Mucosa of stomach (tissue), 1 donor: ENCODE data around the gene NTSR2.

Experiments used
- H3K27me3 ChIP-seq: one replicate; pipeline ENCODE4 v1.7.0; 2013; ENCODE audit warnings: mild to moderate bottlenecking, low read length; ENCODE audit not compliant: control insufficient read depth, insufficient read depth
- H3K36me3 ChIP-seq: one replicate; pipeline ENCODE4 v1.7.0; 2013; ENCODE audit warnings: low read length; ENCODE audit not compliant: control insufficient read depth, insufficient read depth
- H3K4me1 ChIP-seq: one replicate; pipeline ENCODE4 v1.7.0; 2013; ENCODE audit warnings: mild to moderate bottlenecking, low read length; ENCODE audit not compliant: control insufficient read depth, insufficient read depth
- H3K4me3 ChIP-seq: one replicate; pipeline ENCODE4 v1.7.0; 2013; ENCODE audit warnings: low read length
- H3K9ac ChIP-seq: one replicate; pipeline ENCODE4 v1.7.0; 2013; ENCODE audit warnings: mild to moderate bottlenecking, low read length, moderate library complexity
- H3K9me3 ChIP-seq: one replicate; pipeline ENCODE4 v1.7.0; 2013; ENCODE audit warnings: mild to moderate bottlenecking, low read length, moderate library complexity; ENCODE audit not compliant: control insufficient read depth
- donor health status: Pancreatic carcinoma.

NTSR2 gene

DNA sequence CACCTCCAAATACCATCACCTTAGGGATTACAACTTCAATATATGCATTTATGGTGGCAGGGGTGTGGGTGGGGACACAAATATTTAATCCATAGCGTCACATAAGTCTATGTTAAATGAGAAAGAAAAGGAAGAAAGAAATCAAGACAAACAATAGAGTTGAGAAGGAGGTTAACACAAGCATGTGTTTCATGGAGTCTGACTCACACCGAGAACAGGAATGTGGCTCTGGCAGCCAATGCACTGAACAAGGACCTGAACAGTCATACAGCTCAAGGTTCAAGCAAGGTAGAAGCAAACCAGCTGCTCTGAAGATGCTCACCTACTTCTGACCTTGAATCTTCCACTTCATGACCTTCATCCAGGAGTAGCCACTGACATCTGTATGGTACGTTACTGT lies 40.2 kb upstream of the NTSR2 start:
- Histone ChIP-seq H3K27me3 (no peaks in the 10 kb centered on the region), H3K36me3 (no peaks in the 10 kb centered on the region), H3K4me1 (no peaks in the 10 kb centered on the region), H3K9ac (no peak overlapping the region), H3K4me3 (no peak overlapping the region), H3K9me3 (no peaks in the 10 kb centered on the region)

DNA sequence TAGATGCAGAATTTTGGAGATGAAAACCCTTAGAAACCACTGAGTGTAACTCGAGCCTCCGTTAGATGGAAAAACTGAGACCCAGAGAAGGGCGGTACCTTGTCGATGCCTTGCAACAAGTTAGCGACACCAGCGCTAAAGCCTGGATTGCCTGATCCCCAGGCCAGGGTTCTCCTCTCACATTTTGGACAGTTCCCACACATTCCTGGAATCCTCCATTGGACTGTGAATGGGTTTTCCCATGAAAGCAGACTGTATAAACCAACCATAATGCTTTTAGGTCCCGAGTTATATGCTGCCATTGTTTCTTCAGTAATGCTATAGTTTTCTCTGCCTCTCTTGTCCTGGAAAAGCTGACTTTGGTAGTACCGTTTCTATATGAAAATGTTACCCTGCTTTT lies 39.3 kb upstream of the NTSR2 start:
- no peaks in the 10 kb centered on the region for H3K36me3 ChIP-seq
- no peaks in the 10 kb centered on the region for H3K4me1 ChIP-seq
- no peaks in the 10 kb centered on the region for H3K9me3 ChIP-seq
- H3K4me3 ChIP-seq = no peak overlapping the region
- no peak overlapping the region for H3K9ac ChIP-seq
- no peaks in the 10 kb centered on the region for H3K27me3 ChIP-seq

DNA sequence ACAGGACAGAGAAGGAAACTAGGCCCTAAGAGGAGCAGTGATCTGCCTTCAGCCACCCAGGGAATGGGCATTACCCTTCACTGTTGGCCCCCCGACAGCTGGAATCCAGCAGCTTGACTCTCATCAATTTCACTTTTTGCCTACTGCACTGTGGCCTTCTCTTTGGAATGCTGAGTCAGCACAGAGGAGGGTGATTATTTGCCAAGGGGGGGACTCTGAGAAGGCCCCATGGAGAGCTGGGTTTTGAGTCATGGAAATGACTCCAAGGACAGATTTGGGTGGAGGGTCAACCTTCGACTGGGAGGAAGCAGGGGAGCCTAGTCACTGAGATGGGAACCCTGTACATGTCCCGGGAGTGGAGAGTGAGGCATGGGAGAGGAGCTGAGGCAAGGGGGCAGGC lies 38.1 kb upstream of the NTSR2 start:
- Histone ChIP-seq H3K4me1 (no peaks in the 10 kb centered on the region), H3K27me3 (no peaks in the 10 kb centered on the region), H3K9me3 (no peaks in the 10 kb centered on the region), H3K9ac (no peak overlapping the region), H3K36me3 (no peaks in the 10 kb centered on the region), H3K4me3 (no peak overlapping the region)

DNA sequence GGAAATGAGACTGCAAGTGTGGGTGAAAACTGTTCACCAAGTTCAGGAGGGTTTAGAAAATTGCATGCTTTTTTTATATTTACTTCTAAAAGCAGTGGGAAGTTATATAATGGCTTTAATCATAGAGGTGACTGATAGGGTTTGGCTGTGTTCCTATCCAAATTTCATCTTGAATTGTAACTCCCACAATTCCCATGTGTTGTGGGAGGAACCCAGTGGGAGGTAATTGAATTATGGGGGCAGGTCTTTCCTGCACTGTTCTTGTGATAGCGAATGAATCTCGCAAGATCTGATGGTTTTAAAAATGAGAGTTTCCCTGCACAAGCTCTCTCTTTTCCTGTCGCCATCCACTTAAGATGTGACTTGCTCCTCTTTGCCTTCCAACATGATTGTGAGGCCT lies 35.7 kb upstream of the NTSR2 start:
- no peak overlapping the region for H3K9ac ChIP-seq
- no peaks in the 10 kb centered on the region for H3K27me3 ChIP-seq
- no peaks in the 10 kb centered on the region for H3K9me3 ChIP-seq
- H3K36me3 ChIP-seq = no peaks in the 10 kb centered on the region
- H3K4me3 ChIP-seq = no peak overlapping the region
- H3K4me1 ChIP-seq = no peaks in the 10 kb centered on the region

DNA sequence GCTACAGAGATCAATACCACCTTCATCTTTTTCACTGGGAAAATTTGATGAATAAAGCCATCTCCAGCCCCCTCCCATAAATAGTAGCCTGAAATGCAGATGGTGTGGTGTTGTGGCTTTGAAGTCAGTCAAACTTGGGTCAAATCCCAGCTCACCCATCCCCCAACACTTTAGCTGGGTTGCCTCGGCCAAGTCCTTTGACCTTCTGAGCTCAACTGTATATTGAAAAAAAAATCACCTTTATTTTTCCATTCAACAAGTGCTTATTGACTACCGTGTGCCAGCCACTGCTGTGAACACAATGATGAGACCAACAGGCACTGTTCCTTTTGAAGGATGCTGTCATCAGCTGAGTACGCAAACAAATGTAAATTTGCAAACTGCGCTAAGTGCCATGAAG lies 35.1 kb upstream of the NTSR2 start:
- Histone ChIP-seq H3K4me1 (no peaks in the 10 kb centered on the region), H3K9me3 (no peaks in the 10 kb centered on the region)

DNA sequence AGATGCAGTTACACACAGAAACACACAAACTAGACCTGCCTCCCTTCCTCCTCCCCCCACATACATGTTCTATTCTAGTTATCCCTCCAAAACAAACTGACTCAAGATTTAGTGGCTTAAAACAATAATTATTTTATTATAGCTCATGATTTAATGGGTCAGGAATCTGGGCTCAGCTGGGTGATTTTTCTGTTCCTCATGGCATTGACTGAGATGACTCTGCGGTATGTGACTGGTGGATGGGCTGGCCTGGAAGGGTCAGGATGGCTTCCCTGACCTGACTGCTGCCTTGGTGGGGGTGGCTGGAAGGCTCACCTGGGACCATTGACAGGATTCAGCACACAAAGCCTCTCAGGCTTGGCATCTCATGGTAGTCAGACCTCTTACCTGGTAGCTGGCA lies 33.7 kb upstream of the NTSR2 start:
- no peaks in the 10 kb centered on the region for H3K9me3 ChIP-seq
- no peaks in the 10 kb centered on the region for H3K27me3 ChIP-seq
- H3K4me1 ChIP-seq = no peaks in the 10 kb centered on the region
- H3K4me3 ChIP-seq = no peak overlapping the region
- H3K9ac ChIP-seq = no peak overlapping the region
- H3K36me3 ChIP-seq = no peaks in the 10 kb centered on the region

More for the DNA sequence above, 35.1 kb upstream of the NTSR2 start:
- Histone ChIP-seq H3K4me3 (no peak overlapping the region), H3K9ac (no peak overlapping the region), H3K27me3 (no peaks in the 10 kb centered on the region), H3K36me3 (no peaks in the 10 kb centered on the region)

DNA sequence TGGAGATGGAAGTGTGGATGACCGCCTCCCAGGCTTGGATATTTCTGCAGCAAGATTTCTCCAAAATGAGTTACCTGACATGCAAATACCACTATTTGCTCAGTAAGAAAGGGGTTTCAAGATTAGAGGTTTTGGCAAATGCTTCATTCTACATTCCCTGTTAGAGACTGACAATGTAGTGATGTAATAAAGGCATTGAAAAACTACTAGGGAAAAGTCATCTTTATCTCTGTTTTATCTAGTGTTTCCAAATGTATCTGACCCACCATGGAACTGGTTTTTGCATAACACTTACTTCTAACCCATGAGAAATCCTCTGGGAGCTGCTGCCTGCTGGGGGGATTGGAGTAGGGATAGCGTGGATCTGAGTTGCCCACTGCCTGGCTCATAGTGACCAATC lies 33.0 kb upstream of the NTSR2 start:
- no peak overlapping the region for H3K9ac ChIP-seq
- no peaks in the 10 kb centered on the region for H3K9me3 ChIP-seq
- no peak overlapping the region for H3K4me3 ChIP-seq
- no peaks in the 10 kb centered on the region for H3K4me1 ChIP-seq
- no peaks in the 10 kb centered on the region for H3K27me3 ChIP-seq
- no peaks in the 10 kb centered on the region for H3K36me3 ChIP-seq

DNA sequence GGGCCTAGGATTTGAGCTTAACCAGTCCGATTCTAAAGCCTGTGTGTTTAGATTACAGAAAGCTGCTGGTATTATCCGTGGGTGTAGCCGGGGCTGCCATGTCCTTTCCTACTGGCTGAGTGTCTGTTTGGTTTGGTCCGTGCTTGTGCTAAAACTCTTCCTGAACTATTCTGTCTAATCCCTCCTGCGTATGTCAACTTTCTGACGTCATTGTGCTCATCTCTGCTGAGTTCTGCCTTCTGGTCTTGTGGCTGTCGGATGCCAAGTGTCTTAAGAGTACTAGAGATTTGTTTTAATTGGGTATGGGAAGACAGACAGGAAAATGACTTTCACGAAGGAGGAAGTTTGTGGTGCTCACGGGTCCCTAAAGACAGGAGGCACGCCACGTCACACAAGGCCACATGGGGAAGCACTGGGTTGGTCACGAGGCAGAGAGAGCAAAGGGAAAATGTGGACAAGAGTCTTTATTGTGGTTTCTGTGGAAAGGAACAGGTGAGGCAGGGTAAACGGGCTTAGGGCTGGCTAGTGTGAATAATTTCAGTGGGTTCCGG lies 31.8 kb upstream of the NTSR2 start:
- no peaks in the 10 kb centered on the region for H3K36me3 ChIP-seq
- no peaks in the 10 kb centered on the region for H3K4me1 ChIP-seq
- no peak overlapping the region for H3K9ac ChIP-seq
- H3K9me3 ChIP-seq = no peaks in the 10 kb centered on the region
- no peak overlapping the region for H3K4me3 ChIP-seq
- H3K27me3 ChIP-seq = no peaks in the 10 kb centered on the region

DNA sequence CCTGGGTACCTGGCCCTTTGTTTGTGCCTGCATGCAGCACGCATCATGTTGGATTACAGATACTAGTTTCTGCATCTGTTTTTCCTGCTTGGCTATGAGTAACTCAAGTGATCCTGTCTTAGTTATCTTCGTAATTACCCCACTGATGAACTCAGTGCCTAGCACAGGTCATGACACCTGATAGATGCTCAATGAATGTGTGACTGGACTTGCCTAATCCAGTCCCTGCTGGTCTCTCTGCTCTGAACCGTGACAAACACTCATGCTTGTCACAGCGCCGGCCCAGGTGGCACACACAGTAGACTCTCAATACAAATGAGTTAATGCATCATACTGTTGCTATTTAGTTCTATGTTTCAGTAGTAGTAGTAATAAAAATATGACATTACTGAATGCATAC lies 31.2 kb upstream of the NTSR2 start:
- Histone ChIP-seq H3K4me3 (no peak overlapping the region), H3K36me3 (no peaks in the 10 kb centered on the region), H3K9ac (no peak overlapping the region), H3K4me1 (no peaks in the 10 kb centered on the region), H3K9me3 (no peaks in the 10 kb centered on the region), H3K27me3 (no peaks in the 10 kb centered on the region)

DNA sequence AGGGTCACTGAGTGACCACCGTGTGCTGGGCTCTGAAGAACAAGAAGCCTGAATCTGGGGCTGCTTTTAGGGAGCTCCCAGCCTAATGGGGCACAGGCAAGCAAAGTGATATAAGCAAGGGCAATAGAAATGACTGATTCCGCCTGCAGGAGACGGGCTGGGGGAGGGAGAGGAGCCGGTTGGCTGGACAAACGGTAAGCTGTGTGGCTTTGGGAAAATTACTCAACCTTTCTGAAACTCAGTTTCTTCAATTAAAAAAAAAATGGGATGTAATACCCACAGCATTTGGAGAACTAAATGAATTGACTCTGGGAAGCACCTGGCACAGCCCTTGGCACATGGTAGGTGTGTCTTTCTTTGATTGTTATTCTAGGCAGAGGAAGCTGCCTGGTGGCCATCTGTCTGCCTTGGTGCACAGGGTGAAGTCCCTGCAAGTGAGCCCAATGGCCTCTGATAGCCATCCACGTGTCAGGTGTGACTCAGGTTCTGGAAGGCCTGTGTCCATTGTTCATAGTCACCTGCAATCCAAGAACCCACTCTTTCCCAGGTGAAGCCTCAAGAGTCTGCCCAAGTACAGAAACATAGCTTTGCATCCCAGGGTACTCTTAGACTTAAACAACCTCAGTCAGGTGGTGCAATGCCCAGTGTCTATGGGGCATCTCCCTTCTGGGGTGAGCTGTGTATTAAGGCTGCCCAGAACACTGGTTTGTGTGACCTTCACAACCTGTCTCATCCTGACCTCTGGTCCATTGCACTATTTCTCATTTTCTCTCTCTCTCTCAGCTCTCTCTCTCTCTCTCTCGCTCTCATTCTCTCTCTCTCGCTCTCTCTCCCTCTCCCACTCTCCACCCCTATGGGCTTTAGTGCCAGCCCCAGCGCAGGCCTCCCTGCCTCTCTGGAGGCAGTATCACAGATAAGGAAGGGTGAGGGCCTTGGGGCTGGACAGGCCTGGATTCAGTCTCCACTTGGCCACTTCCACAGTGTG lies 30.0 kb upstream of the NTSR2 start:
- Histone ChIP-seq H3K36me3 (no peaks in the 10 kb centered on the region), H3K9me3 (no peaks in the 10 kb centered on the region), H3K27me3 (no peaks in the 10 kb centered on the region), H3K4me1 (no peaks in the 10 kb centered on the region), H3K4me3 (no peak overlapping the region), H3K9ac (no peak overlapping the region)

DNA sequence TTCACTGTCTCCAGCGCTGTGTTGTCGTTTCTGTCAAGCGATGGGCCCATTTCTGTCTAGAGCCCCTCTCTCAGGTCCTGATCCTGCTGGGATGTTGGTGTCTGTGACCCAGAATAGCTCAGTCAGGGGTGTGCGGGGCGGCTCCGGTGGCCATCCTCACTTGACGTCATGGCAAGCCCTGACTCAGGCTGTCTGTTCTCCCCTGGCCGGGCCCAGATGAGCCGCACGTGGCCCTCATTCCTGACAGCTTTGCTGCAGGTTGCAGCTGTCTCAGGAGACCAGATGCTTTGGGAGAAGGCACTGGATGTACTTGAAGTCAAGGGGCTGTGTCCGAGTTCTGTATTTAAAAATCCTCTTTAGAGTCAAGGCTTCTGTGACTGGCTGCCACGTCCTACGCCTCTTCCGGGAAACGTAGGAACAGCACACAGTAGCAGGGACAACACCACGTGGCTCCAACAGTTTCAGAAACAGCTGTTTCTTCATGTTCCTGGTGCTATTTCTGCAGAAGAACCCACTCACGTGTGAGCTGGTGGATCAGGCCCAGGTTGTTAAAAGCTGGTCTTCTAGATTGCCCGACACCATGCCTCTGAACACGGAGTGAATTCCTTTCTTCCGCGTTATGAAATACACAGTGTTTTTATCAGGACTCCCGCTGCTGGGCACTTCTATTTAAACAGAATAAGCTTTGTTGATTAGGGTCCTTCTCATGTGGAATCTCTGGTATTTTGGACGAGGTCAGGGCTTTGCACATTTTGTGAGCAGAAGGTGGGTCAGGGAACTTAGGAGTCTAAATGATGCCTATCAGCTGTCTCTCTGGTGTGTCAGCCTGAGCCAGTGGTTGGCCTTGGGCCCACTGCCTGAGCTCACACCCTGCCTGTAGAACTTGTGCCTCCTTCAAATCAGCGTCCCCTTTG lies 28.3 kb upstream of the NTSR2 start:
- Histone ChIP-seq H3K36me3 (no peaks in the 10 kb centered on the region), H3K27me3 (no peaks in the 10 kb centered on the region), H3K9me3 (no peaks in the 10 kb centered on the region), H3K4me3 (no peak overlapping the region), H3K9ac (no peak overlapping the region), H3K4me1 (no peaks in the 10 kb centered on the region)
